Myocyte (in vitro differentiated cells): Measurements from ENCODE around the gene MCM5. TPM values are rescaled to one million over a fixed set of nuclear protein-coding genes. Genes with fewer than 3 reads are reported as not detected.
"Not testable (repeated sequence)": the region's sequence is repeated elsewhere in the genome, so short reads cannot be mapped to it uniquely, and the experiment has no call there.

Experiments
- DNase-seq: peaks from one replicate; pipeline ENCODE4 v3.0.0-alpha.2; 2012; ENCODE audit warnings: low read depth
- total RNA-seq: library from RNA; depleted of rRNA; stranded (reverse); fragments of >200 nt; gene quantifications from 2 replicates; pipeline ENCODE4 v1.2.3, GENCODE V29; 2014

MCM5 gene
- total RNA-seq, 1 donor from 2014 or later, result 12.1 TPM

DNA sequence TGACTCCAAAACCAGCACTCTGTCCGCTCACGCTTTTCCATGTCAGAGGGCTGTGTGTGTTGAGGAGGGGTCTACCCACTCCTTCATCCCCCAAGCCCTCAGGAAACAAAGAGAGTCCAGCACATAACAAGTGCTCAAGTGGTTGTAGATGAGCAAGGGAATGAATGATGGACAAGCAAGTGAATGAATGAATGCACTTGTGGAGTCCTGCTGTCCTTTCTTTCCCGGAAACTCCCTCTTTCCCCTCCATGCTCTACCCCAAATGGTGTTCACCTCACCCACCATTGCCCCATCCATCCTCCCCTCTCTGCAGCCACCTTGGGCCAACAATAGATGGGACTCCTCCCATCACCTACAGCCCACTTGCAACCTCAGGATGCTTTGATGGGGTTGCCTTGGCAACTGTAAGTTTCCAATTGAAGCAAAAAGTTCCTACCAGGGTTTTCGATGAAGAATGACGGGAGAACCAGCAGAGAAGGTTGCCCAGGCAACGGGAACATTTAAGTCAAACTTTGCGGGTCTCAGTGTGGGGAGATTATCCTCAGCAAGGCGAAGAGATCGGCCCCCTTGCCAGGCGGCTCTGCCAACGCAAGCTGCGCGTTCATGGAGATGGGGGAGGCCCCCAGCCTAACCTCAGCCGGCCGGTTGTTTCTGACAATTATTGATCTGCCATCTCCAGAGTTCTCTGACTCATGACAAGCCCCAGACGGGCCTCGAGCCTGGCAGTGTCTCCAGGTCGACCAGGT is 51.1 kb downstream of the MCM5 start:
- no peak for DNase-seq

- no peak for DNase-seq
Observed at GRCh38 chr22:35451592-35451991, 51.7 kb downstream of the MCM5 start.

GRCh38 chr22:35452351-35452781 is 52.4 kb downstream of the MCM5 start:
- DNase-seq, result no peak

- DNase-seq, result no peak
Observed at GRCh38 chr22:35452810-35453743, 53.1 kb downstream of the MCM5 start.

- peak; percentile 24 for DNase-seq
Observed at GRCh38 chr22:35454416-35455054, 54.6 kb downstream of the MCM5 start.

GRCh38 chr22:35455529-35455928 is 55.6 kb downstream of the MCM5 start:
- no peak for DNase-seq

- no peak for DNase-seq
Observed at GRCh38 chr22:35456757-35457156, 56.8 kb downstream of the MCM5 start.

GRCh38 chr22:35457729-35458546 is 58.0 kb downstream of the MCM5 start:
- no peak for DNase-seq

DNA sequence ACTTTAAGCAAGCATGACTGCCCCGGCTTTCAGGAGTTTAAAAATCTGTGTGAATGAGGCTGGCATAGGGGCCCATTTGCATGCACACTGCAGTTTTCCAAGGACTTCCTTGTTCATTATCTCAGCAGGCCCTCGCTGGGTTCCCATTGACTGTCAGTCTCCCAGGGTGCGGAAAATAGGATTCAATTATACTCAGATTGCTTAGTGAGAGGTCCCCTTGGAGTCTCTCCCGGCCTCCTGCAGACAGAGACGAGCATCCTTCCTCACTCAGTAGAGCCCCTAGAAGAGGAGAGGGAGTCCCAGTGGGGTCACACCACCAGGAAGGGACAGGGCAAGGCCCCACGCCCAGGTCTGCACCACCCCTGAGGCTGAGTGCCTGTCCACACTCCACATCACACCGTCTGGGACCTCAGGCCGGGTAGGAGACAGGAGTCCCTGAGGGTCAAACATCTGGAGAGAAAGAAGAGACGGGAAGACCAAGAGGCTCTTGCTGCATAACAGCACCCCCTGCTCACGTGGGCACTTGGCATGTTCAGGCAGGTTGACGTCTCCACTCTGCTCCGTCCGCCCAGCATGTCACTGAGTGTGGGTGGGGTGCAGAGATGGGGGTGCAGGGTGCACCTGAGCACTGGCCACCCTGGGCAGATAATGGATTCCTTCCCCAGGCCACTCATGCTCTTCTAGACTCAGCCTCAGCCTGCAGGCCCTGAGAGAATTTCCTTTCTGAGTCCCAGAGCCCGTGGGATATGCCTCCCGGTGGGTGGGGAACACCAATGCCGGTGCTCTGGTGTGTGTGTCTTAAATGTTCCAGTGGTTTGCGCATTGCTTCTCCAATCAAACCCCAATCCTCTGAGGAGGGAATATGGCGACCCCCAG is 58.8 kb downstream of the MCM5 start:
- no peak for DNase-seq

DNA sequence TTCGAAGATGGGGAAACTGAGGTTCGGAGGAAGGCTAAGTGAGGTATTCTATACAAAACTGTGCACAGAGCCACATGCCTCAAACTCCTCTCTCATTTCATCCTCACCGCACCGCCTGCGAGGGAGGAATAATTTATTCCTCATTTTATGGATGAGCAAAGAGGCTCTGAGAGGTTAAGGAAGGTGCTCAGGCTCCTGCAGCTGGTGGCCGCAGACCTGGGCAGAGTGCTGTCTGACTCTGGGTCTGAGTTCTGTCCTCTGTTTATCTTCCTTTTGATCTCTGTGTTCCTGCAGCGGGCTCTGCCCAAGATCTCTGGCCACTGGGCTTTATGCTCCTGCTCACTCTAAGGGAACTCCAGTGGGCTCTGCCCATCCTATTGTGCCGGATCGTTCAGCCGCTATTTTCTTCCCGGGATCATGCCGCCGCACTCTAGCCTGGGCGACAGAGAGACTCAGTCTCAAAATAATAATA is 59.5 kb downstream of the MCM5 start:
- no peak for DNase-seq

DNA sequence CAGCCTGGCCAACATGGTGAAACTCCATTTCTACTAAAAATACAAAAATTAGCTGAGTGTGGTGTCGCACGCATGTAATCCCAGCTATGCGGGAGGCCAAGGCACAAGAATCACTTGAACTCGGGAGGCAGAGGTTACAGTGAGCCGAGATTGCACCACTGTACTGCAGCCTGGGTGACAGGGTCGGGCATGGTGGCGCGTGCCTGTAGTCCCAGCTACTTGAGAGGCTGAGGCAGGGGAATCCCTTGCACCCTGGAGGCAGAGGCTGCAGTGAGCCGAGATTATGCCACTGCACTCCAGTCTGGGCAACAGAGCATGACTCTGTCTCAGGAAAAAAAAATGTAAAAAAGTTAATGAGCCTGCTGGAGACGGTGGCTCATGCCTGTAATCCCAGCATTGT is 60.0 kb downstream of the MCM5 start:
- DNase-seq, result not testable (repeated sequence)

DNA sequence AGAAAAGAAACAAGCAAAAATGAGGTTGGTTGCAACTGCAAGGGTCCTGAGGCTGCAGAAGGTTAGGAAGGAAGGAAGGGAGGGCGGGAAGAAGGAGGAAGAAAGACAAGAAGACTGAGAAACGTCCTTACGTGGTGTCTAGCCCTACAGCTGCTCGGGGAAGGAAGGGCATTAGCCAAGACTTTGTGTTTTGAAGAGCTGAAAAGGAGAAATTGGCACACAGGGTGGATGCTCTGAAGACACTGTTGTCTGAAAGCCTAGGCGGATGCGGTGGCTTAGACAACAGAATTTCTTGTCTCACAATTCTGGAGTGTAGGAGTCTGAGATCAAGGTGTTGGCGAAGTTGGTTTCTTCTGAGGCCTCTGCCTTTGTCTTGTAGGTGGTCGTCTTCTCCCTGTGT is 60.7 kb downstream of the MCM5 start:
- no peak for DNase-seq

DNA sequence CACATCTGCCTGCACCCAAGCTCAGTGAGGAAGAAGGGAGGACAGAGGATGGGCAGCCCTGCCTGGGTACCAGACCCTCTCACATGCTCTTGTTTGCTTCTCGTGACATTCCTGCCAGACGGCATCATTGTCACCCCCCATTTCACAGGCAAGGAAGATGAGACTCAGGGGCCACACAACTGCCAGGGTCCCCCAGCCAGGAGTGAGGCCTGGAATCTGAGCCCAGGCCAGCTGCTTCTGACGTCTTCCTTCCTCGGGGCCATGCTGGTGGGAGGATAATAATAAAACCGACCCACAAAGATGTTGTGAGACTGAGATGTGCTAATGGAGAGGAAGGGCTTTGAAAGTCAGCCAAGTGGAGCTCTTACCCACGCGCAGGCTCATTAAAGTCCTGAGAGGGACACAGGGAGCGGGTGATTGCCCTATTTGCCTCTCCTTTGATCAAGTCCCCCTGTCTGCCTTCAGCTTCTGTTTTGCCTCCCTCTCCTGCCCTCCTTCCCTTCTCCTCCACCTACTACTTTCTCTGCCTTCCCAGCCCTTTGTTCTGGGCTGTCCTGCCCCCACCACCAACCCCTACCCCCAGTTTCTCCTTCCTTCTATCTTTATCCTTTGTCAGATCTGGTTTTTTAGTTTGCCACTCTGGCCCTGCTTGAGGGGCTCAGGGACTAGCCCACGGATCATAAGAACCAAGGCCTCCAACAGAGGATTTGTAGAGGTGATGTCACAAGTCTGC is 62.7 kb downstream of the MCM5 start:
- DNase-seq, result no peak

DNA sequence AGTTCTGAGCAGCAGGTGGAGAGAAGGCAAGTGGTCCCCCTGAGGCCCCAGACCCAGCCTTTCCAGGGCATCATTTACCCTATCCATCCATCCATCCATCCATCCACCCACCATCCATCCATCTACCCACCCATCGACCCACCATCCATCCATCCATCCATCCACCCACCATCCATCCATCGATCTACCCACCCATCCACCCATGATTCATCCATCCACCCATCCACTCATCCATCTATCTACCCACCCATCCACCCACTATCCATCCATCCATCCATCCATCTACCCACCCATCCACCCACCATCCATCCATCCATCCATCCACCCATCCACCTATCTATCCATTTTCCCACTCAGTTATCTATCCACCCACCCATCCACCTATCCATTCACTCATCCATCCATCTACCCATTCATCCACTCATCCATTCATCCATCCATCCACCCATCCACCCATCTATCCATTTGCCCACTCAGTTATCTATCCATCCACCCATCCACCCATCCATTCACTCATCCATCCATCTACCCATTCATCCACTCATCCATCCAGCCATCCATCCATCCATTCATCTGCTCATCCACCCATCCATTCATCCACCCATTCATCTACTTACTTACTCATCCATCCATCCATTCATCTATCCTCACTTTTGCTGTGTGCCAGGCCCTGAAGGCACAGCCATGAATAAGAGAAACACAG is 63.4 kb downstream of the MCM5 start:
- no peak for DNase-seq

GRCh38 chr22:35464399-35464798 is 64.5 kb downstream of the MCM5 start:
- DNase-seq, result no peak

GRCh38 chr22:35465109-35465701 is 65.3 kb downstream of the MCM5 start:
- DNase-seq, result no peak

GRCh38 chr22:35467681-35468434 is 67.9 kb downstream of the MCM5 start:
- DNase-seq, result peak; percentile 63
